Stimulated activated CD4-positive, alpha-beta T cell treated with anti-CD3 and anti-CD28 coated beads, Interleukin-2, amount 100 ng/mL, for 4 hours (primary cell): ENCODE measurements around the gene ANG.
A peak's percentile ranks its signal among the peaks of the same experiment; 100 is the strongest.
"Not testable (repeated sequence)": the region's sequence is repeated elsewhere in the genome, so short reads cannot be mapped to it uniquely, and the experiment has no call there.

Experiments
- DNase-seq: peaks from one replicate; pipeline ENCODE4 v3.0.0-alpha.2; 2020; ENCODE audit warnings: low read depth

The ANG gene

GRCh38 chr14:20688167-20688839 lies at the start of gene ANG:
TSS of gene ANG (plus strand) at chr14:20688764. CDS start at chr14:20693565, 4,801 bp downstream.
- no peak for DNase-seq

- DNase-seq = no peak
These were observed 47.0 kb upstream of the ANG start, which contains the start of gene OR6S1 for GRCh38 chr14:20641591-20641990. TSS of gene OR6S1 (minus strand) at chr14:20641691. CDS start at chr14:20641691, 0 bp downstream.

- no peak for DNase-seq
These were observed 46.4 kb upstream of the ANG start for GRCh38 chr14:20642182-20642581.

GRCh38 chr14:20642755-20643154 lies 45.8 kb upstream of the ANG start:
- not testable (repeated sequence) for DNase-seq

- no peak for DNase-seq
These were observed 44.0 kb upstream of the ANG start for GRCh38 chr14:20644520-20644919.

- DNase-seq = no peak
These were observed 43.1 kb upstream of the ANG start for GRCh38 chr14:20645481-20645880.

- no peak for DNase-seq
These were observed 35.3 kb upstream of the ANG start for GRCh38 chr14:20652996-20653975.

GRCh38 chr14:20655851-20656250 lies 32.7 kb upstream of the ANG start:
- no peak for DNase-seq

GRCh38 chr14:20656274-20656673 lies 32.3 kb upstream of the ANG start:
- no peak for DNase-seq

- no peak for DNase-seq
These were observed 31.1 kb upstream of the ANG start for GRCh38 chr14:20657216-20658211.

- DNase-seq = no peak
These were observed 30.3 kb upstream of the ANG start for GRCh38 chr14:20658246-20658645.

GRCh38 chr14:20659336-20659735 lies 29.2 kb upstream of the ANG start:
- DNase-seq = no peak

- DNase-seq = no peak
These were observed 28.7 kb upstream of the ANG start for GRCh38 chr14:20659813-20660395.

- DNase-seq = no peak
These were observed 27.4 kb upstream of the ANG start for GRCh38 chr14:20661197-20661596.

GRCh38 chr14:20662968-20663732 lies 25.4 kb upstream of the ANG start:
- DNase-seq = peak; percentile 50

GRCh38 chr14:20666400-20666961 lies 22.1 kb upstream of the ANG start:
- DNase-seq = not testable (repeated sequence)

- no peak for DNase-seq
These were observed 20.6 kb upstream of the ANG start for GRCh38 chr14:20667957-20668356.

- no peak for DNase-seq
These were observed 19.6 kb upstream of the ANG start for GRCh38 chr14:20668969-20669368.

GRCh38 chr14:20671597-20672283 lies 16.8 kb upstream of the ANG start:
- no peak for DNase-seq

GRCh38 chr14:20675669-20676068 lies 12.9 kb upstream of the ANG start:
- no peak for DNase-seq
